ENCODE measurements around the gene PPP6R3.

Gene PPP6R3, protein sequence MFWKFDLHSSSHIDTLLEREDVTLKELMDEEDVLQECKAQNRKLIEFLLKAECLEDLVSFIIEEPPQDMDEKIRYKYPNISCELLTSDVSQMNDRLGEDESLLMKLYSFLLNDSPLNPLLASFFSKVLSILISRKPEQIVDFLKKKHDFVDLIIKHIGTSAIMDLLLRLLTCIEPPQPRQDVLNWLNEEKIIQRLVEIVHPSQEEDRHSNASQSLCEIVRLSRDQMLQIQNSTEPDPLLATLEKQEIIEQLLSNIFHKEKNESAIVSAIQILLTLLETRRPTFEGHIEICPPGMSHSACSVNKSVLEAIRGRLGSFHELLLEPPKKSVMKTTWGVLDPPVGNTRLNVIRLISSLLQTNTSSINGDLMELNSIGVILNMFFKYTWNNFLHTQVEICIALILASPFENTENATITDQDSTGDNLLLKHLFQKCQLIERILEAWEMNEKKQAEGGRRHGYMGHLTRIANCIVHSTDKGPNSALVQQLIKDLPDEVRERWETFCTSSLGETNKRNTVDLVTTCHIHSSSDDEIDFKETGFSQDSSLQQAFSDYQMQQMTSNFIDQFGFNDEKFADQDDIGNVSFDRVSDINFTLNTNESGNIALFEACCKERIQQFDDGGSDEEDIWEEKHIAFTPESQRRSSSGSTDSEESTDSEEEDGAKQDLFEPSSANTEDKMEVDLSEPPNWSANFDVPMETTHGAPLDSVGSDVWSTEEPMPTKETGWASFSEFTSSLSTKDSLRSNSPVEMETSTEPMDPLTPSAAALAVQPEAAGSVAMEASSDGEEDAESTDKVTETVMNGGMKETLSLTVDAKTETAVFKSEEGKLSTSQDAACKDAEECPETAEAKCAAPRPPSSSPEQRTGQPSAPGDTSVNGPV

GRCh38 chr11:68460741-68461574, at the start of gene PPP6R3:
Gene PPP6R3, plus strand, starts transcription at chr11:68460752. Its CDS starts 76,913 bp downstream, at chr11:68537665.
- DNase-seq (ENCODE audit: low spot score), result peak; percentile 53

GRCh38 chr11:68411501-68411991, 49.0 kb upstream of the PPP6R3 start:
- DNase-seq (ENCODE audit: low spot score), result no peak

- DNase-seq (ENCODE audit: low spot score), result peak; percentile 38
Observed at GRCh38 chr11:68412593-68413475, 47.7 kb upstream of the PPP6R3 start.

DNA sequence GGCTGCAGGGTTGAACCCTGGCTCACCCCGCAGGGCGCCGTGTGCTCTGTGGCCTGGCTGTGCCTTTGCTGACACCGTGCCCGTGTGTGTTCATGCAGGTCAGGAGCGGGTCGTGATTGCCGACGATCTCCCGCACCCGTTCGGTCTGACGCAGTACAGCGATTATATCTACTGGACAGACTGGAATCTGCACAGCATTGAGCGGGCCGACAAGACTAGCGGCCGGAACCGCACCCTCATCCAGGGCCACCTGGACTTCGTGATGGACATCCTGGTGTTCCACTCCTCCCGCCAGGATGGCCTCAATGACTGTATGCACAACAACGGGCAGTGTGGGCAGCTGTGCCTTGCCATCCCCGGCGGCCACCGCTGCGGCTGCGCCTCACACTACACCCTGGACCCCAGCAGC, 47.0 kb upstream of the PPP6R3 start:
- no peak for DNase-seq (ENCODE audit: low spot score)

DNA sequence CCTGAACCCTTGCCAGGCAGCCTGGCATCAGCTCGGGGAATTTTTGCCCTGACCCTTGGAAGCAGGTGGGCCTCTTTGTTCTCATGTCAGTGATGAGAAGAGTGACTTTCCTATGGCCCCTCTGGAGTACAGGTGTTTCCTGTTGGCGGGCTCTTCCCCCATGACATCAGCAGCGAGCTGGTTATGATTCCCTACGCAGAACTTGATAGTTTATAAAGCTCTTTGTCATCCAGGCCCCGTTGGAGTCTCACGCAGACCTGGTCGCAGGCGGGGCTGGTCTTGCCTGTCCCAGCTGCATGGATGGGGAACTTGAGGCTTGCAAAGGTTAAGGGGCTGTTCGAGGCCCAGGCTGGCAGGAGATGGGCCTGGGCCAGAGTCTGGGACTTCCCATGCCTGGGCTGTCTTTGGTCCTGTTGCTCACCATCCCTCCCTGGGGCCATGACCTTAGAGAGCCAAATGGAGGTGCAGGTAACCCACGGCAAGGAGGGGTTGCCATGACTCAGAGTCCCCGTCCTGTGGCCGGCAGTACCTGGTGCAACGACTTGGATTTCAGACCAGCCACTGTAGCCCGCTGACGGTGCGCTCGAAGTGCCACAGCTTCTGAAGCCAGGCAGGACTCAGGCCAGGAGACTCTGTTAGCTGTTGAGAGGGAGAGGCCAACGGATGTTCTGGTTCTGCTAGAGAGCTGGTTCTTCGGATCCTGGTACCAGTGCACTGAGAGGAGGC, 45.9 kb upstream of the PPP6R3 start:
- no peak for DNase-seq (ENCODE audit: low spot score)

DNA sequence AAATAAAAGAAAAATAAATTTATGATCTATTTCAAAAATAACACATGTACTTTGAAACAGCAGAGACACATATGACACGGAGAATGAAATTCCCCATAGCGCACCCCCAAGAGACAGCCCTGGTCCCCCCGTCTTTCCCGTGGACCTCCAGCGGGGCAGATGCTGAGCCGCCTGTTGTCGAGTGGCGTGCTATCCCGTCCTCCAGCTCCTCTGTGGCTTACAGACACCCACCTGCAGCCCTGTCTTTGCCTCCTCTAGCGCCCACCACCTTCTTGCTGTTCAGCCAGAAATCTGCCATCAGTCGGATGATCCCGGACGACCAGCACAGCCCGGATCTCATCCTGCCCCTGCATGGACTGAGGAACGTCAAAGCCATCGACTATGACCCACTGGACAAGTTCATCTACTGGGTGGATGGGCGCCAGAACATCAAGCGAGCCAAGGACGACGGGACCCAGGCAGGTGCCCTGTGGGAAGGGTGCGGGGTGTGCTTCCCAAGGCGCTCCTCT, 44.4 kb upstream of the PPP6R3 start:
- DNase-seq (ENCODE audit: low spot score), result no peak

DNA sequence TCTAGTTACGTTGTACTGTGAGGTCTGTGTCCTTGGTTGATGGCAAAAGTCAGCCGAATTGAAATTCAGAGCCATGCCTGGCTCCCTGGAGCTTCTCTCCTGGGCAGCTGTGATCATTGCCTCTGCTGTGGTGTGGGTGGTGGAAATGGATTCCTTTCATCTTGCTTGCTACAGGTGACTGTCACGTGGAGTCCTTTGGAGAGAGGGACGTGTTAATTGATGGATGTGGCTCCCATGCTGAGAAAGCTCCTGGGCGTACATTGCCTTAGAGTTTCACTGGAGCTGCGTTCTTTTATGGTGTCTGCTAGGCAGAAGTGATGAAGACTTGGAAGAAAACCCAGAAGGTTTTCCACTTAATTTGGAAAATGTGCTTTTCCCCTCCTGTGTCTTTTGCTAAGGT, 41.9 kb upstream of the PPP6R3 start:
- no peak for DNase-seq (ENCODE audit: low spot score)

DNA sequence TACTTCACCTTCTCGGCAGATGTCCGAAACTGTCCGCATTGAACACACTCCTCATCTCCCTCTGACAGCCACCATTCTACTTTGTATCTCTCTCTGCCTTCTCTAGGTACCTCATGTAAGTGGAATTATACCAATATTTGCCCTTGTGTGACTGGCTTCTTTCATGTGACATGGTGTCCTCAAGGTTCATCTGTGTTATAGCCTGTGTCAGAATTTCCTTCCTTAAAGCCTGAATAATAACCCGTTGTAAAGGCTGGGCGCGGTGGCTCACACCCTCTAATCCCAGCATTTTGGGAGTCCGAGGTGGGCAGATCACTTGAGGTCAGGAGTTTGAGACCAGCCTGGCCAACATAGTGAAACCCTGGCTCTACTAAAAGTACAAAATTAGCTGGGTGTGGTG, 40.4 kb upstream of the PPP6R3 start:
- DNase-seq (ENCODE audit: low spot score), result no peak

DNA sequence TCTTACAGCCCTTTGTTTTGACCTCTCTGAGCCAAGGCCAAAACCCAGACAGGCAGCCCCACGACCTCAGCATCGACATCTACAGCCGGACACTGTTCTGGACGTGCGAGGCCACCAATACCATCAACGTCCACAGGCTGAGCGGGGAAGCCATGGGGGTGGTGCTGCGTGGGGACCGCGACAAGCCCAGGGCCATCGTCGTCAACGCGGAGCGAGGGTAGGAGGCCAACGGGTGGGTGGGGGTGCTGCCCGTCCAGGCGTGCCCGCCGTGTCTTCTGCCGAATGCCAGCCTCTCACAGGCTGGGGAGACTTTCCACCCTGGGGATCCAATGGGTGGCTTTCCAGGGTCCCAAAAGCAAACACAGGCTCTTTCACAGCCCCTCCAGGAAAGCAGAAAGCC, 37.1 kb upstream of the PPP6R3 start:
- no peak for DNase-seq (ENCODE audit: low spot score)

DNA sequence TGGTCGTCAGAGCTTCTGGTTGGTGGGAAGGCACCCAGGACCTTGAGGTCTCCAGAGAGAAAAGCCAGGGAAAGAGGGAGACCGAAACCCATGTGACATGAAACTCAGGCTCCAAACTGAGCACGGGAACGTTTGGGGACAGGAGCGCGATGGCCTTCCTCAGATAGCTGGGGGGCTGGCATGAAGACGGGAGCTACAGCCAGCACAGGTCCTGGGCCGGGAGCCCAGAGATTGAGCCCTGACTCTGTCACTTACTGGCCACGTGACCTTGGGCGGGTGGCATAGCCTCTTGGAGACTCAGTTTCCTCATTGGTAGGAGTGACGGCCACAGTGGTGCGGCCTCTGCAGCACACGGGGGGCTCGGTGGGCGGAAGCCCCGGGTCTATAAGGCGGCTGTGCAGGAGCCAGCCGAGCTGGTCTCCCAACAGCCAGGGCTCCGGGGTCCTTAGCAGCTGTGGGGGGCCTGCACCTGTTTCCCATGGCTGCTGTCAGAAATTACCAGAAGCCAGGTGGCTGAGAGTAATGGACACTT, 36.4 kb upstream of the PPP6R3 start:
- DNase-seq (ENCODE audit: low spot score), result no peak

GRCh38 chr11:68424981-68425865, 35.3 kb upstream of the PPP6R3 start:
- no peak for DNase-seq (ENCODE audit: low spot score)

DNA sequence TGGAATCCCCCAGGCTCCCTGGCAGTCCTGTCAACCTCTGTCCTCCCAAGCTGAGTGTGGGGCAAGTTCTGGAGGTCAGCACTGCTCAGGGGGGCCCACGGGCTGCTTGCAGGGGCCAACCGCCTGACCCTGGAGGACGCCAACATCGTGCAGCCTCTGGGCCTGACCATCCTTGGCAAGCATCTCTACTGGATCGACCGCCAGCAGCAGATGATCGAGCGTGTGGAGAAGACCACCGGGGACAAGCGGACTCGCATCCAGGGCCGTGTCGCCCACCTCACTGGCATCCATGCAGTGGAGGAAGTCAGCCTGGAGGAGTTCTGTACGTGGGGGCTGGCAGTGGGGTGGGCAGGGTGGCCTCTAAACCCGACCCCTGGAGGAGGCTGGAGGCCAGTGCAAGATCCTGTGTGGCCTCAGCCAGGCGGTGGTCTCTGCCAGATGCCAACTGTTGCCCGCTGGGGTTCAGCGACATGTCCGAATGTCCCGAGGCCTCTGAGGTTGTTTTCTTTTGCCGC, 34.6 kb upstream of the PPP6R3 start:
- DNase-seq (ENCODE audit: low spot score), result no peak

DNA sequence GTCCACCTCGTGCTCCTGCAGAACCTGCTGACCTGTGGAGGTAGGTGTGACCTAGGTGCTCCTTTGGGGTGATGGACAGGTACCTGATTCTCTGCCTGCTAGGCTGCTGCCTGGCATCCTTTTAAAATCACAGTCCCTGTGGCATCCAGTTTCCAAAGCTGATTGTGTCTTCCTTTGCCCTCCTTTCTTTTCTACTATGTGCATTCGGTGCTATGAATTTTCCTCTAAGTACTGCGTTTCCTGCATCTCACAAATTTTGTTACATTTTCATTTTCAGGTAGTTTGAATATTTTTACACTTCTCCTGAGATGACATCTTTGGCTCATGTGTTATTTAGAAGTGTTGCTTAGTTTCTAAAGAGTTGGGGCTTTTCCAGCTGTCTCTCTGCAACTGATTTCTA, 30.9 kb upstream of the PPP6R3 start:
- no peak for DNase-seq (ENCODE audit: low spot score)

GRCh38 chr11:68430384-68430783, 30.2 kb upstream of the PPP6R3 start:
- no peak for DNase-seq (ENCODE audit: low spot score)

- no peak for DNase-seq (ENCODE audit: low spot score)
Observed at GRCh38 chr11:68430801-68431200, 29.8 kb upstream of the PPP6R3 start.

DNA sequence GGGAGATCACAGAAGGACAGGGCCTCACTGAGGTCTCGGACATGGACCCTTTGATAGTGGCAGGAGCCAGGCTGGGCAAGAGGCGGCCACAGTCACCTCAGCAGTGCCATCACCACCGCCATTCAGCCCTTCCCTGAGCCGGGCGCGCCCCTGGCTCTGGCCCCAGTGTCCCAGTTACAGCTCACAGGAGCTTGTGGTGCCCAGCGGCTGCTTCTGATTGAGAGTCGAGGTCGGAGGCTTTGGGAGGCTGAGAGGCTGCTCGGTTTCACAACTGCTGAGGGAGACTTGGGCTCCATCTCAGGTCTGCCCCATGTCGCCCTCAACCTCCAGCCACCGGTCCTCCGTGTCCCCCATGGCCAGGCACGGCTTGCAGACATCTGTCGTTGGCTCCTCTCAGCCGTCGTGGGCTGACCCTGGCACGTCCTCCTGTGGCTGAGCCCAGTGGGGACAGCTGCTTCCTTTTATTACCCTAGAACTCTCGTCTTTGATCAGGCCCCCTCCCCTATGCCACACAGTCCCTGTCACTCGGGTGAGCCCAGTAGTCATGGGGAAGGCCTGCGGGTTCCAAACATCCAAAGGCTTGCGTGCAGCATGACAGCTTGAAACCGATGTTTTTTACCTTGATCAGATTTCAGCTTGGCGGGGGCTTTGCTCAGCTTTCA, 28.4 kb upstream of the PPP6R3 start:
- no peak for DNase-seq (ENCODE audit: low spot score)

- DNase-seq (ENCODE audit: low spot score), result no peak
Observed at GRCh38 chr11:68432874-68433273, 27.7 kb upstream of the PPP6R3 start.

DNA sequence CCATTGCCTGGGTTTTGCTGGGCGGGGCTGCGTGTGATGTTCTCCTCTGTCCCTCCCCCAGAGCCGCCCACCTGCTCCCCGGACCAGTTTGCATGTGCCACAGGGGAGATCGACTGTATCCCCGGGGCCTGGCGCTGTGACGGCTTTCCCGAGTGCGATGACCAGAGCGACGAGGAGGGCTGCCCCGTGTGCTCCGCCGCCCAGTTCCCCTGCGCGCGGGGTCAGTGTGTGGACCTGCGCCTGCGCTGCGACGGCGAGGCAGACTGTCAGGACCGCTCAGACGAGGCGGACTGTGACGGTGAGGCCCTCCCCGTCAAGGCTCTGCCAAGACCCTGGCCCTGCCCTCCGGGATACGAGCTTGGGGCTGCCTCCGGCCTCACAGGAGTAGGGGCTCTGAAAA, 27.0 kb upstream of the PPP6R3 start:
- DNase-seq (ENCODE audit: low spot score), result no peak
